ENCODE measurements around the gene GOLGA8N. TPM values are rescaled to one million over a fixed set of nuclear protein-coding genes. Genes with fewer than 3 reads are reported as not detected.
A peak's percentile ranks its signal among the peaks of the same experiment; 100 is the strongest.
"Not testable (repeated sequence)": the region's sequence is repeated elsewhere in the genome, so short reads cannot be mapped to it uniquely, and the experiment has no call there.

Gene GOLGA8N
- 34.7 TPM for total RNA-seq

DNA sequence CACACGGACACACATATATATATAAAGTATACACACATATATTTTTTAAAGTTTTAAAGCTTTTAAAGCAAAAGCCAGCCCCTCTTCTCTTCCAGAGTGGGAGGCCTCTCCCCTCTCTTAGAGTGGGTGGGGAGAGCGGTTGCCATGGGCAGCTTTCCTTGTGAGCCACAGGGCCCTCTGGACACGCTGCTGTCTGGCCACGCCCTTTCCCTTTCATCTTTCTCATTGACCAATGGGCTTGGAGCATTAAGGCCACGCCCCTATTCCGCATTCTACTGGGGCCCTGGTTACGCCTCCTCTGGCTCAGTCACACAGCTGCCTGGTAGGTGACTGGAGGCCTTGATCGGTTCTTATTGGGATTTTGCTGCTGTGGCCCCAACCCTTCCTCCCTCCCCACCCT lies at the start of gene GOLGA8N:
Gene GOLGA8N, plus strand, starts transcription at position 306 of the 400 bp plus-strand sequence.
- DNase-seq (ENCODE audit: low read depth in 2 of 3, low spot score in 2 of 3), result not testable (repeated sequence)

DNA sequence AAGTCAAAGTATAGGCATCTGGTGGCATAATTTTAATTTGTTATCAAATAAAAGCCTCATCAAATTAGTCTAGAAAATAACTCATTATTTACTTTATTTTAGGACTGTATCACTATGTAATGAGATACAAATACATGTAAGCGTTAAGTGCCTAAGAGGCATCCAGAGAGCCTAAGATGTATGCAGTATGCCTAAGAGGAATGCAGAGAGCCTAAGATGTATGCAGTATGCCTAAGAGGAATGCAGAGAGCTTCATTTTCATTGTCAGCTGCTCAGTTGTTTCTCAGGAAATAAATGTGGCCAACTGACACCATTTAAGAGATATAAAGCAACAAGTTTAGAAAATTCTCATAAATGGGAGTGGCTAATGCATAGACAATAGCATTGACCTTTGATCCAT lies 49.8 kb upstream of the GOLGA8N start:
- DNase-seq (ENCODE audit: low read depth in 2 of 3, low spot score in 2 of 3), result not testable (repeated sequence)

GRCh38 chr15:32545129-32545528 lies 48.1 kb upstream of the GOLGA8N start:
- DNase-seq (ENCODE audit: low read depth in 2 of 3, low spot score in 2 of 3), result not testable (repeated sequence)

GRCh38 chr15:32554587-32554986 lies 38.7 kb upstream of the GOLGA8N start:
- DNase-seq (ENCODE audit: low read depth in 2 of 3, low spot score in 2 of 3), result not testable (repeated sequence)

- DNase-seq (ENCODE audit: low read depth in 2 of 3, low spot score in 2 of 3), result peak in 1 of 3 donors; percentile 0
Measured at GRCh38 chr15:32562198-32562597, 31.1 kb upstream of the GOLGA8N start.

DNA sequence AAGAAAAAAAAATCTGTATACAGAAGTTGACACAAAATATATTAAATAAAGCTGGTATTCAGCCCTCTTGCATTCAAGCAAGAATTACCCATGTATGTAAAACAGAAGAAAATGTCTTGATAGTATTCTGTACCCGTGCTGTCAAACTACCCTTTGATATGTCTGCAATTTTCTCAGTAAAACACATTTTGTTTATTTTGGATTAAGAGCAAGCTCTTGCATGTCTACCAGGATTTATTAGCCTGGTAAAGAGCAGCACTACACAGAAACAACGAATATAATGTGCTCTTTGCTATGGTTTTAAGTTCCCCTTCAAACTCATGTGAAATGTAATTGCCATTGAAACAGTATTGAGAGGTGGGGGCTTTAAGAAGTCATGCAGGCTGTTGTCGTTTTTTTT lies 24.3 kb upstream of the GOLGA8N start:
- not testable (repeated sequence) for DNase-seq (ENCODE audit: low read depth in 2 of 3, low spot score in 2 of 3)

- DNase-seq (ENCODE audit: low read depth in 2 of 3, low spot score in 2 of 3), result not testable (repeated sequence)
Measured at GRCh38 chr15:32578482-32578881, 14.8 kb upstream of the GOLGA8N start.

DNA sequence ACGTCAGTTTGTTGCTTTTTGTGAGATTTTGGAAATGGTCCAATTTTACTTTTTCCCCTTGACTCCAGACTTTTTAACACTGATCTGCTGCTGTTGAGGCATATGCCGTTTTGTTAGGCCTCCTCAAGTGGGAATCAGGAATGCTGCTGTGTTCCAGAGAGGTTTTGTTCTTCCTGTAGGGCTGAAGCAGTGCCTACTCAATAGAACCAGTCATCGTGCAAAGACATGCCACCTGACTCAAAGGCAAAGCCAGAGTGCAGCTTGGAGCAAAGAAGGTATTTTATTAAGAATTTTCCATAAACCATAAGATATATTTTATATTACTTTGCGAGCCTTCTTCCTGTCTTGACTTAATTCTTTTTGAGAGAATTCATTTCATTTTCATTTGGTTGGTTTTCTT lies 7.4 kb upstream of the GOLGA8N start:
- DNase-seq (ENCODE audit: low read depth in 2 of 3, low spot score in 2 of 3), result not testable (repeated sequence)

DNA sequence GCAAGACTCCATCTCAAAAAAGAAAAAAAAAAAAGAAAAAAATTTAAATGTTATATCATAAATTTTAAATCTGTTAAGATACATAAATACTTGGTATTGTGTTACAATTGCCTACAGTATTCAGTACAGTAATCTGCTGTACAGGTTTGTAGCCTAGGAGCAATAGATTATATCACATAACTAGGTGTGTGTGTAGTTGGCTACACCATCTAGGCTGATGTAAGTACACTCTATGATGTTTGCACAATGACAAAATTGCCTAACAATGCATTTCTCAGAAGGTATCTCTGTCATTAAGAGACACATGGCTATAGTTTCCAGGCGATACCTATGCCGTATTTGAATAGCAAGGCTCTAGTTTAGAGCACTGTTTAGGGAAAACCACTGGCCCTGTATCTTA lies 16.3 kb downstream of the GOLGA8N start:
- not testable (repeated sequence) for DNase-seq (ENCODE audit: low read depth in 2 of 3, low spot score in 2 of 3)

DNA sequence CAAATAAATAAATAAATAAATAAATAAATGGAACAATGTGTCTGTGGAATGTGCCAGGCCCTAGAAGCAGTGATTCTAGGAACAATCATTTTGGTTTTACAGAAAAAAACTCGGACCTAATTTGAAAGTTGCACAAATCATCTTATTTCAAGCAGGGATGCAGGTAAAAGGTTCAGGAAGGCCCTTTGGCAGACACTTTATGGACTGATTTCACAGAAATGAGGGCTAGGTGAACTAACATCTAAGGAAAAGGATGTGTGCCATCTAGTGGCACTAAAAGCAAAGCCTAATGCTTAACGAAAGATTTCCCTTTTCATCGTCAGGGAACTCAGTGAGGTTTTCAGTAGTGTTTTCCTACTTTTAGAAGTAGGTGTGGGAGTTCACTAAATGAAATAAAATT lies 17.5 kb downstream of the GOLGA8N start:
- DNase-seq (ENCODE audit: low read depth in 2 of 3, low spot score in 2 of 3), result peak in 2 of 3 donors; percentile 14 to 52

- not testable (repeated sequence) for DNase-seq (ENCODE audit: low read depth in 2 of 3, low spot score in 2 of 3)
Measured at GRCh38 chr15:32614712-32615050, 21.4 kb downstream of the GOLGA8N start.

DNA sequence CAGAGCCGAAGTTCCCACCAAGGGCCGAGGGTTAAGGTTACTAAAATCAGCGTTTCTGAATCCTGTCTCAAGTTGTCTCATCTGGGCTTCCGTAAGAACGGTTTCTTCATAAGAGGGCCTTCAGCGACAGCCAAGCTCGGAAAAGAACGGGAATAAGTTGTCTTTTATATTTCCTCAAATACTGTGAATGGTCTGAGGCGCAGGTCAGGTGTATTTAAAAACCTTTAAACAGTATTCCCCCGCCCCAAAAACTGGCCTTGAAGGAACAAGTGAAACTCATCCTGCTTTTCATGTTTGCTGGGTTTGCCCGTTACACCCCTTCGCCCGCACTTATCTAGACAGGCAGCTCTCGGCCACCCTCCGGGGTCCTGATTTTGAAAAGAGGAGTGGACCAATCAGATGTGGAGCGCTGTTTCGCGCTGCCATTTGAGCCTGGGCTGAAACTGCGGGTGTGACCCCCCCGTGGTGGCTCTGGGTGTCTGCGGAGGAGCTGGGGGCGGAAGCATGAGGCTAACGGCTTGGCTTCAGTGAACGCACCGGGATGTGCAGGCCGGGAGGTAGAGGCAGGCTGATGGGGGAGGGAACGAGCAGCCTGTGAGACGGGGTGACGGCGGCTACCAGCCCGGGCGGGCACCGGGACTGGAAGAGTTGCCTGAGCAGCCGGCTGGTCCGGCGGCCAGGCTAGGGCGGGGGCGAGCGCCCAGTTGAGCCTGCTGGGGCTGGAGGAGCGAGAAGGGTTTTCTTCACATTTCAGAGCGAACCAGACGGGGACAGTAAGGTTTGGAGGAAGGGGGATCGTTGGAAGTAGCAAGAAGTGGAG lies 22.0 kb downstream of the GOLGA8N start, which contains the start of gene ARHGAP11A:
Gene ARHGAP11A, plus strand, starts transcription at position 454 of the 820 bp plus-strand sequence. CDS start 708 bp downstream, outside the sequence.
- peak; percentile 63 to 94 (median 90) for DNase-seq (ENCODE audit: low read depth in 2 of 3, low spot score in 2 of 3)

- DNase-seq (ENCODE audit: low read depth in 2 of 3, low spot score in 2 of 3), result peak in 1 of 3 donors; percentile 10
Measured at GRCh38 chr15:32615871-32616426, 22.7 kb downstream of the GOLGA8N start.

DNA sequence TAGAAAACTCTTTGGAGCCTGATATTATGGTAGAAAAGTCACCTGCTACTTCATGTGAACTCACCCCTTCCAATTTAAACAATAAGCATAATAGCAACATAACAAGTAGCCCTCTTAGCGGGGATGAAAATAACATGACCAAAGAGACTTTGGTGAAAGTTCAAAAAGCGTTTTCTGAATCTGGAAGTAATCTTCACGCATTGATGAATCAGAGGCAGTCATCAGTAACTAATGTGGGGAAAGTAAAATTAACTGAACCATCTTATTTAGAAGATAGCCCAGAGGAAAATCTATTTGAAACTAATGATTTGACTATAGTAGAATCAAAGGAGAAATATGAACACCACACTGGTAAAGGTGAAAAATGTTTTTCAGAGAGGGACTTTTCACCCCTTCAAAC lies 43.2 kb downstream of the GOLGA8N start:
- DNase-seq (ENCODE audit: low read depth in 2 of 3, low spot score in 2 of 3), result no peak

DNA sequence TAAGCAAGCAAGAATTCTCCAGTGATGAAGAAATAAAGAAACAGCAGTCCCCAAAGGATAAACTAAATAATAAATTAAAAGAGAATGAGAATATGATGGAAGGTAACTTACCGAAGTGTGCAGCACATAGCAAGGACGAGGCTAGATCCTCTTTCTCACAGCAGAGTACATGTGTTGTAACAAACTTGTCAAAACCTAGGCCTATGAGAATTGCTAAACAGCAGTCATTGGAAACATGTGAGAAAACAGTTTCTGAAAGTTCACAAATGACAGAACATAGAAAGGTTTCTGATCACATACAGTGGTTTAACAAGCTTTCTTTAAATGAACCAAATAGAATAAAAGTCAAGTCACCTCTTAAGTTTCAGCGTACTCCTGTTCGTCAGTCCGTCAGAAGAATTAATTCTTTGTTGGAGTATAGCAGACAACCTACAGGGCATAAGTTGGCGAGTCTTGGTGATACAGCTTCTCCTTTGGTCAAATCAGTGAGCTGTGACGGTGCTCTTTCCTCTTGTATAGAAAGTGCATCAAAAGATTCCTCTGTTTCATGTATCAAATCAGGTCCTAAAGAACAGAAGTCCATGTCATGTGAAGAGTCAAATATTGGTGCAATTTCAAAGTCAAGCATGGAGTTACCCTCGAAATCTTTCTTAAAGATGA lies 43.8 kb downstream of the GOLGA8N start:
- no peak for DNase-seq (ENCODE audit: low read depth in 2 of 3, low spot score in 2 of 3)

- DNase-seq (ENCODE audit: low read depth in 2 of 3, low spot score in 2 of 3), result no peak
Measured at GRCh38 chr15:32637704-32638103, 44.4 kb downstream of the GOLGA8N start.

GRCh38 chr15:32641517-32642059 lies 48.3 kb downstream of the GOLGA8N start, which contains the start of gene SCG5:
SCG5 (plus strand) TSS chr15:32641710; CDS start chr15:32643593, 1,883 bp downstream.
- no peak for DNase-seq (ENCODE audit: low read depth in 2 of 3, low spot score in 2 of 3)

- no peak for DNase-seq (ENCODE audit: low read depth in 2 of 3, low spot score in 2 of 3)
Measured at GRCh38 chr15:32642667-32643435, 49.6 kb downstream of the GOLGA8N start.

GRCh38 chr15:32643907-32644445 lies 50.7 kb downstream of the GOLGA8N start:
- DNase-seq (ENCODE audit: low read depth in 2 of 3, low spot score in 2 of 3), result no peak

GRCh38 chr15:32646291-32646690 lies 53.0 kb downstream of the GOLGA8N start:
- no peak for DNase-seq (ENCODE audit: low read depth in 2 of 3, low spot score in 2 of 3)

Data from hematopoietic multipotent progenitor cell (in vitro differentiated cells).